Dermis blood vessel endothelial cell (primary cell): ENCODE results near the gene TMEFF1. TPM values are rescaled to one million over a fixed set of nuclear protein-coding genes. Genes with fewer than 3 reads are reported as not detected.

Experiments
- DNase-seq: peaks from one replicate; pipeline ENCODE4 v3.0.0; 2010
- total RNA-seq: library from RNA; depleted of rRNA; stranded (reverse); fragments of >200 nt; gene quantifications from 2 replicates; pipeline ENCODE4 v1.2.3, GENCODE V29; 2014

The TMEFF1 gene
- total RNA-seq, 1 donor from 2014 or later, result 9.2 TPM

GRCh38 chr9:100448266-100448665, 24.7 kb upstream of the TMEFF1 start:
- DNase-seq, result no peak

GRCh38 chr9:100449420-100449819, 23.5 kb upstream of the TMEFF1 start:
- no peak for DNase-seq

GRCh38 chr9:100452894-100453293, 20.1 kb upstream of the TMEFF1 start:
- DNase-seq, result no peak

GRCh38 chr9:100455470-100455869, 17.5 kb upstream of the TMEFF1 start:
- peak; percentile 41 for DNase-seq

- DNase-seq, result no peak
Observed at GRCh38 chr9:100457517-100457916, 15.4 kb upstream of the TMEFF1 start.

- DNase-seq, result no peak
Observed at GRCh38 chr9:100459963-100460362, 13.0 kb upstream of the TMEFF1 start.

- no peak for DNase-seq
Observed at GRCh38 chr9:100465274-100465673, 7.7 kb upstream of the TMEFF1 start.

- DNase-seq, result no peak
Observed at GRCh38 chr9:100465761-100466160, 7.2 kb upstream of the TMEFF1 start.

GRCh38 chr9:100466171-100466828, 6.6 kb upstream of the TMEFF1 start:
- DNase-seq, result no peak

GRCh38 chr9:100466829-100467221, 6.1 kb upstream of the TMEFF1 start:
- DNase-seq, result no peak

- DNase-seq, result no peak
Observed at GRCh38 chr9:100468041-100468440, 4.9 kb upstream of the TMEFF1 start.

- no peak for DNase-seq
Observed at GRCh38 chr9:100472268-100472667, 681 bp upstream of the TMEFF1 start.

GRCh38 chr9:100473276-100474081, 530 bp downstream of the TMEFF1 start:
- DNase-seq, result peak; percentile 53

- DNase-seq, result peak; percentile 15
Observed at GRCh38 chr9:100474082-100474923, 1.4 kb downstream of the TMEFF1 start.

GRCh38 chr9:100474924-100475276, 2.0 kb downstream of the TMEFF1 start:
- no peak for DNase-seq

GRCh38 chr9:100477241-100477640, 4.3 kb downstream of the TMEFF1 start:
- no peak for DNase-seq

GRCh38 chr9:100478192-100478591, 5.2 kb downstream of the TMEFF1 start:
- no peak for DNase-seq

GRCh38 chr9:100479820-100480219, 6.9 kb downstream of the TMEFF1 start:
- DNase-seq, result no peak

GRCh38 chr9:100485196-100485595, 12.2 kb downstream of the TMEFF1 start:
- peak; percentile 15 for DNase-seq

- DNase-seq, result no peak
Observed at GRCh38 chr9:100486479-100487176, 13.7 kb downstream of the TMEFF1 start.

GRCh38 chr9:100488177-100488576, 15.2 kb downstream of the TMEFF1 start:
- no peak for DNase-seq

GRCh38 chr9:100489836-100490235, 16.9 kb downstream of the TMEFF1 start:
- DNase-seq, result no peak

GRCh38 chr9:100492952-100493351, 20.0 kb downstream of the TMEFF1 start:
- peak; percentile 53 for DNase-seq
